Body of pancreas (tissue), 4 donors: ENCODE data around the gene CHD6.

Source experiments
- POLR2A ChIP-seq, 3 donors: fragments of 450-650 bp; IDR thresholded peaks; one replicate each; pipeline ENCODE4 v1.6.1; 2016; ENCODE audit warnings: antibody characterized with exemption in 3 of 3, mild to moderate bottlenecking in 2 of 3
- TF ChIP-seq, protein P1 (sequence below), 7 experiments: fragments of 450-650 bp in 4 of 7; fragments of 200-600 bp in 3 of 7; sonication (generic) in 3 of 7; IDR thresholded peaks; one replicate each; pipeline ENCODE4 v1.5.1; 2016 to 2019; ENCODE audit warnings: antibody characterized with exemption in 7 of 7

DNA sequence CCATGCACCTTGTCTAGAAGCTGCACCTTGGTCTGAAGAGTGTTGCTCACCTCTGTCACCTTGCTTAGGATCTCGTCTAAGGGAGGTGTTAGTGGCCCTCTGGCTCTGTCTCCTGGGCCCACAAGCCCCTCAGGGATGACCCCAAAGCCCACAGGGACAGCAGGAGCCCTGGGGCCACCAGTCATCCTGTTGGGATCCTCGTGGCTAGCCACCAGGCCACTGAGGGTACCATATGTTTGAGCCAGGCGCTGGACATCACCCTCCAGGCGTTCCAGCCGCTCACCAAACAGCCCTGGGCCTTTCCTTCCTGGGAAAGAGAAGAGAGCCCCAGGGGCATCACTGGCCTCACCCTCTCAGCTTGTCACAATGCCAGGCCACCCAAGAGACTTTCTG is 255.4 kb downstream of the CHD6 start:
- TF ChIP-seq, protein P1, sequence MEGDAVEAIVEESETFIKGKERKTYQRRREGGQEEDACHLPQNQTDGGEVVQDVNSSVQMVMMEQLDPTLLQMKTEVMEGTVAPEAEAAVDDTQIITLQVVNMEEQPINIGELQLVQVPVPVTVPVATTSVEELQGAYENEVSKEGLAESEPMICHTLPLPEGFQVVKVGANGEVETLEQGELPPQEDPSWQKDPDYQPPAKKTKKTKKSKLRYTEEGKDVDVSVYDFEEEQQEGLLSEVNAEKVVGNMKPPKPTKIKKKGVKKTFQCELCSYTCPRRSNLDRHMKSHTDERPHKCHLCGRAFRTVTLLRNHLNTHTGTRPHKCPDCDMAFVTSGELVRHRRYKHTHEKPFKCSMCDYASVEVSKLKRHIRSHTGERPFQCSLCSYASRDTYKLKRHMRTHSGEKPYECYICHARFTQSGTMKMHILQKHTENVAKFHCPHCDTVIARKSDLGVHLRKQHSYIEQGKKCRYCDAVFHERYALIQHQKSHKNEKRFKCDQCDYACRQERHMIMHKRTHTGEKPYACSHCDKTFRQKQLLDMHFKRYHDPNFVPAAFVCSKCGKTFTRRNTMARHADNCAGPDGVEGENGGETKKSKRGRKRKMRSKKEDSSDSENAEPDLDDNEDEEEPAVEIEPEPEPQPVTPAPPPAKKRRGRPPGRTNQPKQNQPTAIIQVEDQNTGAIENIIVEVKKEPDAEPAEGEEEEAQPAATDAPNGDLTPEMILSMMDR (IDR thresholded peaks at IDR 0.05): no peak
- TF ChIP-seq POLR2A (IDR thresholded peaks at IDR 0.05): no peak
